GM19238 (cell line): ENCODE data around the gene CSNK1E.

Experiments
- DNase-seq: peaks from one replicate; pipeline ENCODE4 v3.0.0; 2011; ENCODE audit warnings: low spot score; ENCODE audit not compliant: insufficient read length

Gene CSNK1E

GRCh38 chr22:38282397-38282796 is 34.8 kb downstream of the CSNK1E start:
- no peak for DNase-seq

- DNase-seq, result no peak
Measured at GRCh38 chr22:38276166-38276565, 41.1 kb downstream of the CSNK1E start.

GRCh38 chr22:38273135-38273826 is 44.0 kb downstream of the CSNK1E start:
- no peak for DNase-seq

GRCh38 chr22:38272373-38273134 is 44.7 kb downstream of the CSNK1E start, which contains the start of gene TMEM184B:
TMEM184B (minus strand) TSS chr22:38273010; CDS start chr22:38247961, 25,049 bp downstream.
- peak; percentile 93 for DNase-seq

GRCh38 chr22:38271927-38272372 is 45.3 kb downstream of the CSNK1E start:
- DNase-seq, result no peak

GRCh38 chr22:38271101-38271500 is 46.1 kb downstream of the CSNK1E start:
- no peak for DNase-seq

- DNase-seq, result no peak
Measured at GRCh38 chr22:38270091-38270992, 46.9 kb downstream of the CSNK1E start.

- DNase-seq, result no peak
Measured at GRCh38 chr22:38269466-38269865, 47.8 kb downstream of the CSNK1E start.

GRCh38 chr22:38267086-38267485 is 50.1 kb downstream of the CSNK1E start:
- DNase-seq, result no peak

GRCh38 chr22:38266120-38266519 is 51.1 kb downstream of the CSNK1E start:
- DNase-seq, result no peak

- no peak for DNase-seq
Measured at GRCh38 chr22:38264322-38264843, 52.9 kb downstream of the CSNK1E start.

GRCh38 chr22:38262051-38262795 is 55.0 kb downstream of the CSNK1E start:
- DNase-seq, result no peak

- DNase-seq, result no peak
Measured at GRCh38 chr22:38260761-38261681, 56.2 kb downstream of the CSNK1E start.

- no peak for DNase-seq
Measured at GRCh38 chr22:38259370-38259769, 57.9 kb downstream of the CSNK1E start.

GRCh38 chr22:38258895-38259294 is 58.3 kb downstream of the CSNK1E start:
- no peak for DNase-seq

- DNase-seq, result no peak
Measured at GRCh38 chr22:38257650-38258250, 59.5 kb downstream of the CSNK1E start.

- DNase-seq, result no peak
Measured at GRCh38 chr22:38257181-38257580, 60.1 kb downstream of the CSNK1E start.

GRCh38 chr22:38255697-38256096 is 61.5 kb downstream of the CSNK1E start:
- no peak for DNase-seq

- DNase-seq, result no peak
Measured at GRCh38 chr22:38251341-38251692, 65.9 kb downstream of the CSNK1E start.
